H9 (cell line): Measurements from ENCODE around the gene ZNHIT3. TPM values are rescaled to one million over a fixed set of nuclear protein-coding genes. Genes with fewer than 3 reads are reported as not detected.

Experiments
- DNase-seq: peaks from one replicate; pipeline ENCODE4 v3.0.0-alpha.2; 2017
- H2AFZ ChIP-seq: one replicate; pipeline ENCODE4 v1.6.1; 2013; ENCODE audit warnings: mild to moderate bottlenecking, low read length, control low read depth, moderate library complexity
- H2AK5ac ChIP-seq: 2 replicates; pipeline ENCODE4 v1.6.1; 2013; ENCODE audit warnings: low read length, control low read depth, mixed read lengths; ENCODE audit not compliant: insufficient read length
- H2BK120ac ChIP-seq: one replicate; pipeline ENCODE4 v1.6.1; 2013; ENCODE audit warnings: low read depth, mild to moderate bottlenecking, low read length, control low read depth, inconsistent platforms; ENCODE audit not compliant: poor library complexity, severe bottlenecking
- H2BK12ac ChIP-seq: 2 replicates; pipeline ENCODE4 v1.6.1; 2013; ENCODE audit warnings: low read length, control low read depth, mixed read lengths, low read depth; ENCODE audit not compliant: insufficient read length
- H2BK15ac ChIP-seq: 2 replicates; pipeline ENCODE4 v1.6.1; 2013; ENCODE audit warnings: low read depth, low read length, control low read depth
- H2BK20ac ChIP-seq: one replicate; pipeline ENCODE4 v1.6.1; 2013; ENCODE audit warnings: low read depth, mild to moderate bottlenecking, low read length, control low read depth, inconsistent platforms; ENCODE audit not compliant: poor library complexity, severe bottlenecking
- H2BK5ac ChIP-seq: 2 replicates; pipeline ENCODE4 v1.6.1; 2013; ENCODE audit warnings: low read length, control low read depth, mixed read lengths; ENCODE audit not compliant: insufficient read length
- H3K14ac ChIP-seq: 2 replicates; pipeline ENCODE4 v1.6.1; 2013; ENCODE audit warnings: low read length, control low read depth; ENCODE audit not compliant: insufficient read depth
- H3K18ac ChIP-seq: 2 replicates; pipeline ENCODE4 v1.6.1; 2013; ENCODE audit warnings: low read depth, mild to moderate bottlenecking, mixed read lengths, low read length, control low read depth; ENCODE audit not compliant: insufficient read length
- H3K23ac ChIP-seq: 2 replicates; pipeline ENCODE4 v1.6.1; 2013; ENCODE audit warnings: low read length, control low read depth, mixed read lengths, low read depth; ENCODE audit not compliant: insufficient read length
- H3K23me2 ChIP-seq: 2 replicates; pipeline ENCODE4 v1.6.1; 2013; ENCODE audit warnings: low read depth, mild to moderate bottlenecking, mixed read lengths, low read length, control low read depth; ENCODE audit not compliant: insufficient read length, poor library complexity, severe bottlenecking
- H3K27ac ChIP-seq: 2 replicates; pipeline ENCODE4 v1.5.1; 2013; ENCODE audit warnings: low read length, control low read depth, mixed read lengths, low read depth; ENCODE audit not compliant: insufficient read length
- H3K27me3 ChIP-seq: 2 replicates; pipeline ENCODE4 v1.6.1; 2013; ENCODE audit warnings: low read length, control low read depth, inconsistent platforms; ENCODE audit not compliant: insufficient read depth
- H3K4ac ChIP-seq: 2 replicates; pipeline ENCODE4 v1.6.1; 2013; ENCODE audit warnings: low read depth, mild to moderate bottlenecking, control low read depth, inconsistent platforms, low read length, moderate library complexity
- H3K4me1 ChIP-seq: 2 replicates; pipeline ENCODE4 v1.6.1; 2013; ENCODE audit warnings: low read length, control low read depth, inconsistent platforms; ENCODE audit not compliant: insufficient read depth
- H3K4me2 ChIP-seq: 2 replicates; pipeline ENCODE4 v1.6.1; 2013; ENCODE audit warnings: low read length, control low read depth, mixed read lengths; ENCODE audit not compliant: insufficient read length, insufficient read depth
- H3K56ac ChIP-seq: 2 replicates; pipeline ENCODE4 v1.6.1; 2013; ENCODE audit warnings: low read depth, mild to moderate bottlenecking, mixed read lengths, low read length, control low read depth; ENCODE audit not compliant: insufficient read length
- H3K79me1 ChIP-seq: 2 replicates; pipeline ENCODE4 v1.6.1; 2013; ENCODE audit warnings: low read depth, mild to moderate bottlenecking, moderate library complexity, low read length, control low read depth, inconsistent platforms; ENCODE audit not compliant: insufficient read depth, poor library complexity, severe bottlenecking
- H3K79me2 ChIP-seq: 2 replicates; pipeline ENCODE4 v1.6.1; 2013; ENCODE audit warnings: low read length, control low read depth, inconsistent platforms; ENCODE audit not compliant: insufficient read depth
- H3K9ac ChIP-seq: 2 replicates; pipeline ENCODE4 v1.6.1; 2013; ENCODE audit warnings: low read length, control low read depth, mixed read lengths; ENCODE audit not compliant: insufficient read length; ENCODE audit errors: extremely low read depth
- H3K9me3 ChIP-seq: one replicate; pipeline ENCODE4 v1.6.1; 2013; ENCODE audit warnings: low read depth, low read length, inconsistent platforms; ENCODE audit not compliant: control insufficient read depth
- H3T11ph ChIP-seq: one replicate; pipeline ENCODE4 v1.6.1; 2013; ENCODE audit warnings: mild to moderate bottlenecking, low read length, control low read depth, inconsistent platforms
- H4K20me1 ChIP-seq: one replicate; pipeline ENCODE4 v1.6.1; 2013; ENCODE audit not compliant: control insufficient read depth, insufficient read length, insufficient read depth
- H4K5ac ChIP-seq: 2 replicates; pipeline ENCODE4 v1.6.1; 2013; ENCODE audit warnings: low read depth, mild to moderate bottlenecking, mixed read lengths, low read length, control low read depth; ENCODE audit not compliant: insufficient read length
- H4K8ac ChIP-seq: replicated peaks from 2 replicates; pipeline ENCODE4 v1.6.1; 2013; ENCODE audit warnings: low read length, control low read depth, mixed read lengths, low read depth; ENCODE audit not compliant: insufficient read length
- H4K91ac ChIP-seq: 2 replicates; pipeline ENCODE4 v1.6.1; 2013; ENCODE audit warnings: low read depth, mild to moderate bottlenecking, moderate library complexity, mixed read lengths, low read length, control low read depth; ENCODE audit not compliant: insufficient read length
- H3K27ac Mint-ChIP-seq, 3 experiments: 2 replicates in 2 of 3; 3 replicates in 1 of 3; pipeline ENCODE4 v1.8.0; 2020 to 2021; ENCODE audit warnings: mixed read lengths in 3 of 3, mild to moderate bottlenecking in 1 of 3, moderate library complexity in 1 of 3
- H3K27me3 Mint-ChIP-seq: 2 replicates; pipeline ENCODE4 v1.8.0; 2021; ENCODE audit warnings: low read depth, mild to moderate bottlenecking, moderate library complexity, mixed read lengths
- H3K36me3 Mint-ChIP-seq, 3 experiments: 2 replicates in 2 of 3; 3 replicates in 1 of 3; pipeline ENCODE4 v1.8.0; 2020 to 2021; ENCODE audit warnings: low read depth in 3 of 3, mixed read lengths in 3 of 3; ENCODE audit not compliant: insufficient read depth in 1 of 3
- H3K4me1 Mint-ChIP-seq, 2 experiments: 2 replicates each; pipeline ENCODE4 v1.8.0; 2020; ENCODE audit warnings: mixed read lengths in 2 of 2
- H3K4me3 Mint-ChIP-seq, 2 experiments: 2 replicates in 1 of 2; 3 replicates in 1 of 2; pipeline ENCODE4 v1.8.0; 2020 to 2021; ENCODE audit warnings: mild to moderate bottlenecking in 2 of 2, mixed read lengths in 2 of 2, moderate library complexity in 1 of 2
- H3K9me3 Mint-ChIP-seq, 2 experiments: 2 replicates in 1 of 2; 3 replicates in 1 of 2; pipeline ENCODE4 v1.8.0; 2020; ENCODE audit warnings: mild to moderate bottlenecking in 2 of 2, mixed read lengths in 2 of 2, moderate library complexity in 1 of 2
- CTCF ChIP-seq: fragments of 200-600 bp; sonication (generic); conservative IDR thresholded peaks from 3 replicates; pipeline ENCODE4 v1.8.0; 2021; ENCODE audit warnings: antibody characterized with exemption, mild to moderate bottlenecking
- WGBS: extraction: QIAGEN DNeasy Blood & Tissue Kit; methylation state at CpG from one replicate; pipeline ENCODE4 v1.1.7; 2013; ENCODE audit warnings: missing lambda C conversion rate, low lambda C conversion rate, mixed read lengths; ENCODE audit not compliant: insufficient read length; ENCODE audit errors: extremely low coverage; 5-methylcytosine and 5-hydroxymethylcytosine counted together
- total RNA-seq: library from RNA; stranded (reverse); gene quantifications from 2 replicates; pipeline ENCODE4 v1.2.1, GENCODE V29; 2021

Gene ZNHIT3
- total RNA-seq, 1 experiment from 2014 or later: 64.7 TPM

- H2AK5ac ChIP-seq: no peak overlapping the region
- DNase-seq: peak; percentile 22
- no peak overlapping the region for H3K23ac ChIP-seq
- H3K9ac ChIP-seq: no peak overlapping the region
- no peak overlapping the region for H3T11ph ChIP-seq
- Mint-ChIP-seq H3K4me1 (no peaks in the 10 kb centered on the region), H3K9me3 (no peaks in the 10 kb centered on the region), H3K4me3 (no peak overlapping the region; a peak in 2 of 5 replicates), H3K36me3 (peaks cover 20 to 82% (median 77%) of the 10 kb centered on the region in 3 experiments; a peak in 6 of 7 replicates), H3K27me3 (no peaks in the 10 kb centered on the region), H3K27ac (peak overlapping the region; percentile 25 to 64 (median 37); a peak in 3 of 7 replicates)
- H3K23me2 ChIP-seq: no peaks in the 10 kb centered on the region
- no peak overlapping the region for H4K8ac ChIP-seq
- no peak overlapping the region for H4K5ac ChIP-seq
- H3K27ac ChIP-seq: no peak overlapping the region
- H3K18ac ChIP-seq: no peak overlapping the region
- no CpG with 5 or more reads among the region's 9 CpGs for WGBS
- H3K56ac ChIP-seq: no peak overlapping the region
- no peak overlapping the region for H2BK20ac ChIP-seq
- H3K79me1 ChIP-seq: no peaks in the 10 kb centered on the region
- no peak overlapping the region for H2BK15ac ChIP-seq
- no peak overlapping the region for H2BK12ac ChIP-seq
- no peak overlapping the region for H2BK5ac ChIP-seq
- no peak overlapping the region for H2BK120ac ChIP-seq
- H3K4ac ChIP-seq: no peak overlapping the region
- H2AFZ ChIP-seq: no peak overlapping the region
- no peak overlapping the region for H3K4me2 ChIP-seq
- TF ChIP-seq CTCF: no peak
- no peaks in the 10 kb centered on the region for H3K27me3 ChIP-seq
- H3K9me3 ChIP-seq: no peaks in the 10 kb centered on the region
- H3K4me1 ChIP-seq: no peaks in the 10 kb centered on the region
- no peaks in the 10 kb centered on the region for H4K20me1 ChIP-seq
- H4K91ac ChIP-seq: no peak overlapping the region
- H3K14ac ChIP-seq: no peak overlapping the region
- no peaks in the 10 kb centered on the region for H3K79me2 ChIP-seq
These were observed 9.7 kb downstream of the ZNHIT3 start for GRCh38 chr17:36496018-36496789.
